WTC11 (cell line): ENCODE data around the gene ADARB2. TPM values are rescaled to one million over a fixed set of nuclear protein-coding genes. Genes with fewer than 3 reads are reported as not detected.
A peak's percentile ranks its signal among the peaks of the same experiment; 100 is the strongest.

Experiments used
- ATAC-seq: fragments of 200-7000 bp; cut with Tn5 transposase; 2 replicates; pipeline ENCODE4 v1.10.0; 2021; ENCODE audit warnings: mild to moderate bottlenecking, moderate library complexity
- CTCF ChIA-PET: fragments of 300-600 bp; sonication (Branson Sonifier 250); formaldehyde crosslinking; loops from one replicate; lab custom pipeline; 2021; ENCODE audit warnings: antibody characterized with exemption; lab: Charles Lee
- POLR2A ChIA-PET: fragments of 350-600 bp; sonication (Branson Sonifier 250); formaldehyde crosslinking; loops from one replicate; lab custom pipeline; 2021; ENCODE audit warnings: antibody characterized with exemption; lab: Charles Lee
- DNase-seq: peaks from one replicate; pipeline ENCODE4 v3.0.0; 2021; ENCODE audit warnings: low spot score
- H3K27ac Mint-ChIP-seq: 2 replicates; pipeline ENCODE4 v1.8.0; 2021; ENCODE audit warnings: mixed read lengths
- H3K27me3 Mint-ChIP-seq: 2 replicates; pipeline ENCODE4 v1.8.0; 2021; ENCODE audit warnings: low read depth, mild to moderate bottlenecking, moderate library complexity, mixed read lengths
- H3K36me3 Mint-ChIP-seq: 2 replicates; pipeline ENCODE4 v1.8.0; 2021; ENCODE audit warnings: mixed read lengths
- H3K4me1 Mint-ChIP-seq: 2 replicates; pipeline ENCODE4 v1.8.0; 2022; ENCODE audit warnings: mixed read lengths
- H3K4me3 Mint-ChIP-seq: 2 replicates; pipeline ENCODE4 v1.8.0; 2021; ENCODE audit warnings: mild to moderate bottlenecking, moderate library complexity, mixed read lengths
- H3K9me3 Mint-ChIP-seq: 2 replicates; pipeline ENCODE4 v1.8.0; 2021; ENCODE audit warnings: mixed read lengths
- ATF1 ChIP-seq: sonication (generic); formaldehyde crosslinking; IDR thresholded peaks from 2 replicates; pipeline ENCODE4 v1.8.1; 2023; ENCODE audit warnings: mild to moderate bottlenecking, moderate library complexity, missing genetic modification reagents
- ATF6 ChIP-seq: sonication (generic); formaldehyde crosslinking; IDR thresholded peaks from 2 replicates; pipeline ENCODE4 v1.8.1; 2023; ENCODE audit warnings: mild to moderate bottlenecking, missing genetic modification reagents
- CBFB ChIP-seq: sonication (generic); formaldehyde crosslinking; IDR thresholded peaks from 2 replicates; pipeline ENCODE4 v1.8.1; 2022; ENCODE audit warnings: mild to moderate bottlenecking, low read depth, missing genetic modification reagents
- CREM ChIP-seq: sonication (generic); formaldehyde crosslinking; IDR thresholded peaks from 2 replicates; pipeline ENCODE4 v1.8.1; 2022; ENCODE audit warnings: mild to moderate bottlenecking, missing genetic modification reagents, moderate library complexity
- FOXK1 ChIP-seq: sonication (generic); formaldehyde crosslinking; IDR thresholded peaks from 2 replicates; pipeline ENCODE4 v1.8.0; 2022; ENCODE audit warnings: mild to moderate bottlenecking, moderate library complexity, missing genetic modification reagents
- GTF2I ChIP-seq: fragments of 250-450 bp; sonication (Bioruptor Pico); conservative IDR thresholded peaks from 2 replicates; pipeline ENCODE4 v1.4.0; 2021; ENCODE audit warnings: mild to moderate bottlenecking
- HMGA2 ChIP-seq: fragments of 250-450 bp; sonication (Bioruptor Pico); IDR thresholded peaks from 2 replicates; pipeline ENCODE4 v1.4.0; 2021; ENCODE audit warnings: mild to moderate bottlenecking, moderate library complexity
- IRF1 ChIP-seq: sonication (generic); formaldehyde crosslinking; IDR thresholded peaks from 2 replicates; pipeline ENCODE4 v1.8.0; 2023; ENCODE audit warnings: missing genetic modification reagents
- JAZF1 ChIP-seq: fragments of 250-450 bp; sonication (Bioruptor Pico); IDR thresholded peaks from 2 replicates; pipeline ENCODE4 v1.9.0; 2021; ENCODE audit warnings: moderate library complexity, mild to moderate bottlenecking, inconsistent platforms
- MAX ChIP-seq: sonication (generic); formaldehyde crosslinking; IDR thresholded peaks from 2 replicates; pipeline ENCODE4 v1.8.0; 2022; ENCODE audit warnings: mild to moderate bottlenecking, missing genetic modification reagents
- NFE2L1 ChIP-seq: sonication (generic); formaldehyde crosslinking; IDR thresholded peaks from 2 replicates; pipeline ENCODE4 v1.8.1; 2023; ENCODE audit warnings: missing genetic modification reagents
- PREB ChIP-seq: sonication (generic); formaldehyde crosslinking; IDR thresholded peaks from 2 replicates; pipeline ENCODE4 v1.8.1; 2022; ENCODE audit warnings: mild to moderate bottlenecking, missing genetic modification reagents, moderate library complexity, borderline replicate concordance
- RORB ChIP-seq: fragments of 250-450 bp; sonication (Bioruptor Pico); IDR thresholded peaks from 2 replicates; pipeline ENCODE4 v1.9.0; 2021; ENCODE audit warnings: mild to moderate bottlenecking
- SMAD3 ChIP-seq: sonication (generic); formaldehyde crosslinking; IDR thresholded peaks from 2 replicates; pipeline ENCODE4 v1.8.0; 2022; ENCODE audit warnings: missing genetic modification reagents, mild to moderate bottlenecking, borderline replicate concordance
- SOX15 ChIP-seq: fragments of 250-450 bp; sonication (Bioruptor Pico); IDR thresholded peaks from 2 replicates; pipeline ENCODE4 v1.9.0; 2021; ENCODE audit warnings: mild to moderate bottlenecking
- TCF7 ChIP-seq: sonication (generic); formaldehyde crosslinking; IDR thresholded peaks from 2 replicates; pipeline ENCODE4 v1.8.0; 2022; ENCODE audit warnings: mild to moderate bottlenecking, low read depth, missing genetic modification reagents, moderate library complexity
- USF2 ChIP-seq: sonication (generic); formaldehyde crosslinking; IDR thresholded peaks from 2 replicates; pipeline ENCODE4 v1.8.1; 2023; ENCODE audit warnings: mild to moderate bottlenecking, missing genetic modification reagents, moderate library complexity
- ZBTB21 ChIP-seq: sonication (generic); formaldehyde crosslinking; IDR thresholded peaks from 2 replicates; pipeline ENCODE4 v1.8.1; 2023; ENCODE audit warnings: mild to moderate bottlenecking, missing genetic modification reagents, borderline replicate concordance
- ZMAT4 ChIP-seq: fragments of 250-450 bp; sonication (Bioruptor Pico); IDR thresholded peaks from 2 replicates; pipeline ENCODE4 v1.9.0; 2021; ENCODE audit warnings: mild to moderate bottlenecking
- ZNF121 ChIP-seq: sonication (generic); formaldehyde crosslinking; IDR thresholded peaks from 2 replicates; pipeline ENCODE4 v1.8.0; 2023; ENCODE audit warnings: missing genetic modification reagents
- ZNF263 ChIP-seq: sonication (generic); formaldehyde crosslinking; IDR thresholded peaks from 2 replicates; pipeline ENCODE4 v1.8.1; 2022; ENCODE audit warnings: low read depth, mild to moderate bottlenecking, moderate library complexity, missing genetic modification reagents
- ZNF281 ChIP-seq: sonication (generic); formaldehyde crosslinking; IDR thresholded peaks from 2 replicates; pipeline ENCODE4 v1.8.0; 2023; ENCODE audit warnings: mild to moderate bottlenecking, missing genetic modification reagents
- ZNF396 ChIP-seq: fragments of 250-450 bp; sonication (Bioruptor Pico); IDR thresholded peaks from 2 replicates; pipeline ENCODE4 v1.8.0; 2021; ENCODE audit warnings: mild to moderate bottlenecking, moderate library complexity, borderline replicate concordance
- ZNF425 ChIP-seq: fragments of 250-450 bp; sonication (Bioruptor Pico); conservative IDR thresholded peaks from 2 replicates; pipeline ENCODE4 v1.9.0; 2021; ENCODE audit warnings: mild to moderate bottlenecking
- total RNA-seq: library from RNA; stranded (reverse); gene quantifications from 3 replicates; pipeline ENCODE4 v1.2.3, GENCODE V29; 2021

Gene ADARB2
- total RNA-seq, 1 experiment from 2014 or later = 3.7 TPM

- Mint-ChIP-seq H3K9me3 (peaks cover 36% of the 10 kb centered on the region), H3K27me3 (peaks cover 3% of the 10 kb centered on the region; the same call in 1 of the 2 replicates), H3K4me3 (no peak overlapping the region), H3K27ac (no peak overlapping the region), H3K4me1 (peaks cover 12% of the 10 kb centered on the region), H3K36me3 (peaks cover 36% of the 10 kb centered on the region)
- POLR2A ChIA-PET = no interaction called here
- TF ChIP-seq ZBTB21 (CRISPR knock-in tag) = no peak
- TF ChIP-seq GTF2I (CRISPR knock-in tag) = no peak
- no peak for TF ChIP-seq JAZF1 (CRISPR knock-in tag)
- ATAC-seq = no peak
- CTCF ChIA-PET = no interaction called here
- no peak for DNase-seq
Observed at GRCh38 chr10:1708746-1709145, 28.6 kb downstream of the ADARB2 start.

GRCh38 chr10:1706711-1707110 is 30.6 kb downstream of the ADARB2 start:
- H3K27ac Mint-ChIP-seq = peak overlapping the region; percentile 22; the same call in 1 of the 2 replicates
- no peak for ATAC-seq
- POLR2A ChIA-PET = no interaction called here
- H3K27me3 Mint-ChIP-seq = peaks cover 6% of the 10 kb centered on the region
- peaks cover 12% of the 10 kb centered on the region for H3K4me1 Mint-ChIP-seq
- TF ChIP-seq ZMAT4 (CRISPR knock-in tag) (no peak), ZNF396 (CRISPR knock-in tag) (no peak), SMAD3 (no peak), HMGA2 (CRISPR knock-in tag) (no peak), SOX15 (CRISPR knock-in tag) (no peak), USF2 (CRISPR knock-in tag) (no peak), ZNF121 (no peak), CREM (no peak), PREB (CRISPR knock-in tag) (no peak), ATF1 (no peak), CBFB (no peak)
- TF ChIP-seq, all 79 proteins: peak for 0
- peaks cover 56% of the 10 kb centered on the region for H3K9me3 Mint-ChIP-seq
- no peak for DNase-seq
- CTCF ChIA-PET = interaction anchor here (1.2 kb wide), 1 partner anchor 9 kb away, joined by 3 read pairs; no protein-coding TSS in a partner anchor
- peaks cover 53% of the 10 kb centered on the region for H3K36me3 Mint-ChIP-seq
- no peak overlapping the region for H3K4me3 Mint-ChIP-seq

- Mint-ChIP-seq H3K4me3 (no peak overlapping the region), H3K27me3 (peaks cover 6% of the 10 kb centered on the region), H3K27ac (no peak overlapping the region), H3K36me3 (peaks cover 54% of the 10 kb centered on the region), H3K9me3 (peaks cover 57% of the 10 kb centered on the region), H3K4me1 (peaks cover 12% of the 10 kb centered on the region)
- ATAC-seq (no peak), DNase-seq (no peak)
- CTCF ChIA-PET = no interaction called here
- POLR2A ChIA-PET = no interaction called here
- TF ChIP-seq ATF1 (no peak), FOXK1 (CRISPR knock-in tag) (no peak), ZNF121 (no peak), MAX (no peak), ATF6 (CRISPR knock-in tag) (no peak), TCF7 (CRISPR knock-in tag) (no peak), CBFB (no peak), NFE2L1 (CRISPR knock-in tag) (no peak), IRF1 (CRISPR knock-in tag) (no peak), RORB (CRISPR knock-in tag) (no peak), ZNF425 (CRISPR knock-in tag) (no peak), ZNF263 (no peak), ZNF281 (no peak)
Observed at GRCh38 chr10:1706256-1706655, 31.1 kb downstream of the ADARB2 start.
